Panc1 (cell line): Measurements from ENCODE around the gene INPP5D. TPM values are rescaled to one million over a fixed set of nuclear protein-coding genes. Genes with fewer than 3 reads are reported as not detected.
A peak's percentile ranks its signal among the peaks of the same experiment; 100 is the strongest.

ENCODE experiments used
- ATAC-seq: fragments of 200-7000 bp; cut with Tn5 transposase; 2 replicates; pipeline ENCODE4 v1.9.1; 2020; ENCODE audit warnings: mild to moderate bottlenecking, moderate library complexity
- BruUV-seq: library from RNA; stranded (reverse); fragments of 400-500 nt; replicated peaks from 2 replicates; lab custom pipeline; 2021; lab: Mats Ljungman, UMichigan
- CTCF ChIA-PET: fragments of 300-600 bp; sonication (Branson Sonifier 250); formaldehyde crosslinking; loops from one replicate; lab custom pipeline; 2022; ENCODE audit warnings: antibody characterized with exemption; lab: Charles Lee
- POLR2A ChIA-PET: fragments of 300-600 bp; sonication (Branson Sonifier 250); formaldehyde crosslinking; loops from one replicate; lab custom pipeline; 2022; ENCODE audit warnings: antibody characterized with exemption; lab: Charles Lee
- DNase-seq: peaks from one replicate; pipeline ENCODE4 v3.0.0-alpha.2; 2010; ENCODE audit warnings: low read depth, low spot score
- H3K27ac ChIP-seq: 2 replicates; pipeline ENCODE4 v1.5.1; 2011; ENCODE audit warnings: mild to moderate bottlenecking, low read length, inconsistent platforms
- H3K27me3 ChIP-seq: fragments of 200-500 bp; sonication (Bioruptor generic); 2 replicates; pipeline ENCODE4 v1.6.0; 2014; ENCODE audit warnings: low read length, inconsistent platforms; ENCODE audit not compliant: control insufficient read depth, insufficient read depth
- H3K36me3 ChIP-seq: fragments of 200-500 bp; sonication (Bioruptor generic); 2 replicates; pipeline ENCODE4 v1.5.1; 2014; ENCODE audit warnings: inconsistent platforms, mild to moderate bottlenecking, low read length, moderate library complexity; ENCODE audit not compliant: control insufficient read depth, insufficient read depth
- H3K4me1 ChIP-seq: 2 replicates; pipeline ENCODE4 v1.5.1; 2011; ENCODE audit warnings: inconsistent platforms, mild to moderate bottlenecking, low read length, moderate library complexity; ENCODE audit not compliant: control insufficient read depth, insufficient read depth
- H3K4me3 ChIP-seq, 2 experiments: 2 replicates each; pipeline ENCODE4 v1.5.1; 2011 to 2012; ENCODE audit warnings: low read depth in 2 of 2, low read length in 2 of 2, mild to moderate bottlenecking in 2 of 2, inconsistent platforms in 1 of 2, moderate library complexity in 1 of 2
- H3K9me3 ChIP-seq: fragments of 200-500 bp; sonication (Bioruptor generic); 2 replicates; pipeline ENCODE4 v1.5.1; 2014; ENCODE audit warnings: low read depth, mild to moderate bottlenecking, inconsistent platforms, low read length, moderate library complexity; ENCODE audit not compliant: control insufficient read depth, insufficient read depth
- CTCF ChIP-seq: fragments of 450-650 bp; IDR thresholded peaks from 2 replicates; pipeline ENCODE4 v1.5.1; 2017; ENCODE audit warnings: mild to moderate bottlenecking
- POLR2AphosphoS5 ChIP-seq: IDR thresholded peaks from 2 replicates; pipeline ENCODE4 v1.6.1; 2012; ENCODE audit warnings: mild to moderate bottlenecking, low read depth, low read length, moderate library complexity
- SIN3A ChIP-seq: IDR thresholded peaks from 2 replicates; pipeline ENCODE4 v1.6.1; 2012; ENCODE audit warnings: low read depth, mild to moderate bottlenecking, low read length, moderate library complexity, borderline replicate concordance; ENCODE audit not compliant: insufficient read depth
- TCF7L2 ChIP-seq: IDR thresholded peaks from 2 replicates; pipeline ENCODE4 v1.6.1; 2011; ENCODE audit warnings: mild to moderate bottlenecking, low read depth, low read length, inconsistent platforms
- in situ Hi-C: cut with HindIII; loops from 2 replicates; pipeline ENCODE4 v1.10.0; 2016; ENCODE audit warnings: low sequenced_read_pairs, low pct_unique_long_range_greater_than_20kb
- intact Hi-C: fragments of 100-400 bp; cut with micrococcal nuclease; formaldehyde crosslinking; loops from one replicate; pipeline ENCODE4 v1.10.0; 2022; ENCODE audit not compliant: unreplicated experiment
- total RNA-seq: library from RNA; stranded (reverse); gene quantifications from one replicate; pipeline ENCODE4 v1.2.1, GENCODE V29; 2021; ENCODE audit not compliant: unreplicated experiment
- TF ChIP-seq, protein P1 (sequence below), 2 experiments: IDR thresholded peaks; 2 replicates each; pipeline ENCODE4 v1.6.1; 2011 to 2012; ENCODE audit warnings: low read depth in 2 of 2, control low read depth in 1 of 2, low read length in 1 of 2, mild to moderate bottlenecking in 1 of 2, moderate library complexity in 1 of 2; ENCODE audit not compliant: insufficient read depth in 1 of 2

The INPP5D gene
- total RNA-seq, 1 experiment from 2014 or later, result 0.39 TPM

DNA sequence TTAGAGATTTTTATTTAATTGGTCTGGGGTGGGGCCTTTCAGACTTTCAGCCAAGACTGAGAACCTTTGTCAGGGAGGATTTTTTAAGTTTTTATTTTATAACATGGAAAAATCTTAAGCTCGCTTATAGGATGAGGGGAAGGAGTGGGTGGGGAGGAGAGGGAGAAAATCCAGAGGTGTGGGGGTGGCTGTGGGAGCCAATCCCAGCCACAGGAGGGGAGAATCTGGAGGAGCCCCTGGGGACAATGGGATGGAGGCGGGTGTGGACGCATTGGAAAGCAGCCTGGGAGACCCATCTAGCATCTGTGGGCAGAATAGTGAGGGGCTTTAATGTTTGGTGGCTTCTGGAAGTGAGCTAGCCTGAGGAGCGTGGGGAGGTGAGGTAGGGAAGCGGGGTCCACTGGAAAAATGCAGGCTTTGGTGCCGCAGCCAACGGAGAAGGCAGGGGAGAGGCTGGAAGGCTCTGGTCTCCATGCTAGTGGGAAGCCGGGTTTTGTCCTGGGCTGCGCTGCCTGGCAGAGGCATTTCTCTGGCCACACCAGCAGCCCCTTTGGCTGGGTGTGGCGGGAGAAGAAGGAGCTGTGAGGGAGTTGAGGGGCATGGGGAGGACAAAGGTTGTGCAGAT is 11.5 kb upstream of the INPP5D start:
- intact Hi-C loops (no loop called here), in situ Hi-C loops (no loop called here)
- POLR2A ChIA-PET, result interaction anchor here (0.6 kb wide), 1 partner anchor 15 kb away, joined by 6 read pairs; no protein-coding TSS in a partner anchor
- Histone ChIP-seq H3K36me3 (no peaks in the 10 kb centered on the region), H3K27ac (no peak overlapping the region), H3K27me3 (no peaks in the 10 kb centered on the region), H3K9me3 (no peaks in the 10 kb centered on the region), H3K4me1 (no peaks in the 10 kb centered on the region), H3K4me3 (no peak overlapping the region)
- CTCF ChIA-PET, result no interaction called here
- BruUV-seq, result no TSS peak
- TF ChIP-seq TCF7L2 (no peak), SIN3A (no peak), POLR2AphosphoS5 (no peak)
- TF ChIP-seq, protein P1, sequence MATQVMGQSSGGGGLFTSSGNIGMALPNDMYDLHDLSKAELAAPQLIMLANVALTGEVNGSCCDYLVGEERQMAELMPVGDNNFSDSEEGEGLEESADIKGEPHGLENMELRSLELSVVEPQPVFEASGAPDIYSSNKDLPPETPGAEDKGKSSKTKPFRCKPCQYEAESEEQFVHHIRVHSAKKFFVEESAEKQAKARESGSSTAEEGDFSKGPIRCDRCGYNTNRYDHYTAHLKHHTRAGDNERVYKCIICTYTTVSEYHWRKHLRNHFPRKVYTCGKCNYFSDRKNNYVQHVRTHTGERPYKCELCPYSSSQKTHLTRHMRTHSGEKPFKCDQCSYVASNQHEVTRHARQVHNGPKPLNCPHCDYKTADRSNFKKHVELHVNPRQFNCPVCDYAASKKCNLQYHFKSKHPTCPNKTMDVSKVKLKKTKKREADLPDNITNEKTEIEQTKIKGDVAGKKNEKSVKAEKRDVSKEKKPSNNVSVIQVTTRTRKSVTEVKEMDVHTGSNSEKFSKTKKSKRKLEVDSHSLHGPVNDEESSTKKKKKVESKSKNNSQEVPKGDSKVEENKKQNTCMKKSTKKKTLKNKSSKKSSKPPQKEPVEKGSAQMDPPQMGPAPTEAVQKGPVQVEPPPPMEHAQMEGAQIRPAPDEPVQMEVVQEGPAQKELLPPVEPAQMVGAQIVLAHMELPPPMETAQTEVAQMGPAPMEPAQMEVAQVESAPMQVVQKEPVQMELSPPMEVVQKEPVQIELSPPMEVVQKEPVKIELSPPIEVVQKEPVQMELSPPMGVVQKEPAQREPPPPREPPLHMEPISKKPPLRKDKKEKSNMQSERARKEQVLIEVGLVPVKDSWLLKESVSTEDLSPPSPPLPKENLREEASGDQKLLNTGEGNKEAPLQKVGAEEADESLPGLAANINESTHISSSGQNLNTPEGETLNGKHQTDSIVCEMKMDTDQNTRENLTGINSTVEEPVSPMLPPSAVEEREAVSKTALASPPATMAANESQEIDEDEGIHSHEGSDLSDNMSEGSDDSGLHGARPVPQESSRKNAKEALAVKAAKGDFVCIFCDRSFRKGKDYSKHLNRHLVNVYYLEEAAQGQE (IDR thresholded peaks at IDR 0.05; ENCODE audit: insufficient read depth in 1 of 2, low read depth in 2 of 2, low read length in 1 of 2), result no peak
- DNase-seq, result no peak
- no peak for ATAC-seq

DNA sequence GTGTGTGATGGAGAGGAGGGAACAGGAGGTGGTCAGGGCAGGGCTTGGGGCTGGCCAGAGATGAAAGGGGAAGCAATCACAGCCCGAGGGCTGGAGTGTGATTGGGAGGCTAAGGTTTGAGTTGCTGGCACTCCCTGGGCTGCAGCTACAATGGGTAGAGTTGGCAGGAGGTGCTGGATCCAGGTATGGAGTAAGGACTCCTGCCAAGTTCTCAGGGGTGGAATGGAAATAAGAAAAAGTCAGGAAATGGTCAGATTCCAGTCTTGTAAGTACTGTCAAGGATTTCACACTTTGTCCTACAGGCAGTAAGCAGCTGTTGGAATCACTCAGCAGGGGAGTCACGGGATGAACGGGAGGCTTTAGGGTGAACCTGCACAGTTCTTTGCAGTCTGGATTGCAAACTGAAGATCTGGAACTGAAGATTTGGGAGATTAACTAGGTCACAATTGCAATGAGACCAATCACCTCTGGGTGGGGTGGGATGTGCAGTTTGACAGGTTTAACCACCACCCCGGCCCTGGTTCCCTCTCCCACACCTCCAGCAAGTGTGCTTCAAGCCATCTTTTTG is 10.9 kb upstream of the INPP5D start:
- Histone ChIP-seq H3K4me3 (no peak overlapping the region), H3K27me3 (no peaks in the 10 kb centered on the region), H3K4me1 (0 out of 2 replicates have a peak, but pooled peaks cover 5% of the 10 kb centered on the region), H3K27ac (no peak overlapping the region), H3K36me3 (no peaks in the 10 kb centered on the region), H3K9me3 (no peaks in the 10 kb centered on the region)
- DNase-seq (no peak), ATAC-seq (peak; percentile 37)
- in situ Hi-C loops (no loop called here), intact Hi-C loops (no loop called here)
- ChIA-PET CTCF (no interaction called here), POLR2A (no interaction called here)
- TF ChIP-seq SIN3A, result no peak
- no peak for TF ChIP-seq CTCF
- TF ChIP-seq, protein P1 (IDR thresholded peaks at IDR 0.05; ENCODE audit: insufficient read depth in 1 of 2, low read depth in 2 of 2, low read length in 1 of 2), result no peak
- TF ChIP-seq TCF7L2, result no peak
- no peak for TF ChIP-seq POLR2AphosphoS5
- no TSS peak for BruUV-seq
